Measurements from ENCODE around the gene HYAL3. TPM values are rescaled to one million over a fixed set of nuclear protein-coding genes. Genes with fewer than 3 reads are reported as not detected.

Gene HYAL3
- total and polyA plus RNA-seq, 2 experiments from 2014 or later, result 2.4 to 7.1 TPM

DNA sequence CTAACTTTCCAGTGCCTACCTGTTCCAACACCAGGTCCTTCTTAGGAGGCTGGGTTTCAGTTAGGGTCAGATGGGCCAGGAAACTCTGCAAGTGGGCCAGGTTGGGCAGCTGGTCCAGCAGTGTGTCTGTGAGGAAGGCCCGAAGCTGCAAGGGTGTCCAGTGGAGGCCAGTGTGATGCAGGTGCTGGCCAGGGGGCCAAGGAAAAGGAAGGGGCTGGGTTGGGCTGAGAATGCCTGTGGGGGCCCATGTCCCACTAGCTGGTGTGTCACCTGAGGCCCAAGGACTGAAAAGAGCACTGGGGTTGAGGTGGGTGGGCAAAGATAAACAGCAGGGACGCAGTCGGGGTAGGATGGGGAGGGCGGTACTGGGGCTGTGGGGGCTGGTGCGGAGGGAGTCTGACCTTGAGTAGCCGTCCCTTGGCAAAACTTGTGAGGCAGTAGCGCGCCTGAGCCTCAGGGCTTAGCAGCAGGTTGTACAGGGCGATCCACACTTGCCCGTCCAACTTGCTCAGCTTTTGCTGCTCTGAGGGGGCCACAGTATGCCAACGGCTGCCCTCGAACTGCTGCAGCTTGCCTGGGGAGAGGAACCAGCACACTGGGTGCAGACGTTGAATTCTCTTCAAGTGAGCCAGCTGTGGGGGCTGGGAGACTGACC is 42.9 kb upstream of the HYAL3 start:
- Histone ChIP-seq H3F3A (replicated peaks; ENCODE audit: low read depth) (peaks cover 31% of the 10 kb centered on the region; the same call in 1 of the 2 replicates), H3K79me2 (replicated peaks; ENCODE audit: insufficient read depth) (no peaks in the 10 kb centered on the region), H3K4me1 (ENCODE audit: insufficient read depth) (peaks cover 12% of the 10 kb centered on the region), H2AFZ (no peak overlapping the region), H3K4me3 (no peak overlapping the region), H3K4me2 (no peak overlapping the region), H3K36me3 (ENCODE audit: insufficient read depth) (no peaks in the 10 kb centered on the region), H3K27ac (ENCODE audit: low read depth) (no peak overlapping the region), H4K20me1 (replicated peaks; ENCODE audit: insufficient read depth) (no peaks in the 10 kb centered on the region), H3K9me2 (ENCODE audit: insufficient read depth) (no peaks in the 10 kb centered on the region), H3K27me3 (ENCODE audit: insufficient read depth) (peaks cover 78% of the 10 kb centered on the region)
- Mint-ChIP-seq H3K36me3 (ENCODE audit: low read depth) (no peaks in the 10 kb centered on the region; the same call in 2 of the 3 replicates), H3K27ac (no peak overlapping the region), H3K4me1 (peaks cover 23% of the 10 kb centered on the region), H3K4me3 (no peak overlapping the region), H3K9me3 (peaks cover 3% of the 10 kb centered on the region; the same call in 1 of the 3 replicates), H3K27me3 (ENCODE audit: insufficient read depth, low read depth, poor library complexity) (peaks cover 80% of the 10 kb centered on the region)
- DNase-seq (ENCODE audit: low spot score) (no peak), ATAC-seq (no peak)
- TF ChIP-seq, protein P1, sequence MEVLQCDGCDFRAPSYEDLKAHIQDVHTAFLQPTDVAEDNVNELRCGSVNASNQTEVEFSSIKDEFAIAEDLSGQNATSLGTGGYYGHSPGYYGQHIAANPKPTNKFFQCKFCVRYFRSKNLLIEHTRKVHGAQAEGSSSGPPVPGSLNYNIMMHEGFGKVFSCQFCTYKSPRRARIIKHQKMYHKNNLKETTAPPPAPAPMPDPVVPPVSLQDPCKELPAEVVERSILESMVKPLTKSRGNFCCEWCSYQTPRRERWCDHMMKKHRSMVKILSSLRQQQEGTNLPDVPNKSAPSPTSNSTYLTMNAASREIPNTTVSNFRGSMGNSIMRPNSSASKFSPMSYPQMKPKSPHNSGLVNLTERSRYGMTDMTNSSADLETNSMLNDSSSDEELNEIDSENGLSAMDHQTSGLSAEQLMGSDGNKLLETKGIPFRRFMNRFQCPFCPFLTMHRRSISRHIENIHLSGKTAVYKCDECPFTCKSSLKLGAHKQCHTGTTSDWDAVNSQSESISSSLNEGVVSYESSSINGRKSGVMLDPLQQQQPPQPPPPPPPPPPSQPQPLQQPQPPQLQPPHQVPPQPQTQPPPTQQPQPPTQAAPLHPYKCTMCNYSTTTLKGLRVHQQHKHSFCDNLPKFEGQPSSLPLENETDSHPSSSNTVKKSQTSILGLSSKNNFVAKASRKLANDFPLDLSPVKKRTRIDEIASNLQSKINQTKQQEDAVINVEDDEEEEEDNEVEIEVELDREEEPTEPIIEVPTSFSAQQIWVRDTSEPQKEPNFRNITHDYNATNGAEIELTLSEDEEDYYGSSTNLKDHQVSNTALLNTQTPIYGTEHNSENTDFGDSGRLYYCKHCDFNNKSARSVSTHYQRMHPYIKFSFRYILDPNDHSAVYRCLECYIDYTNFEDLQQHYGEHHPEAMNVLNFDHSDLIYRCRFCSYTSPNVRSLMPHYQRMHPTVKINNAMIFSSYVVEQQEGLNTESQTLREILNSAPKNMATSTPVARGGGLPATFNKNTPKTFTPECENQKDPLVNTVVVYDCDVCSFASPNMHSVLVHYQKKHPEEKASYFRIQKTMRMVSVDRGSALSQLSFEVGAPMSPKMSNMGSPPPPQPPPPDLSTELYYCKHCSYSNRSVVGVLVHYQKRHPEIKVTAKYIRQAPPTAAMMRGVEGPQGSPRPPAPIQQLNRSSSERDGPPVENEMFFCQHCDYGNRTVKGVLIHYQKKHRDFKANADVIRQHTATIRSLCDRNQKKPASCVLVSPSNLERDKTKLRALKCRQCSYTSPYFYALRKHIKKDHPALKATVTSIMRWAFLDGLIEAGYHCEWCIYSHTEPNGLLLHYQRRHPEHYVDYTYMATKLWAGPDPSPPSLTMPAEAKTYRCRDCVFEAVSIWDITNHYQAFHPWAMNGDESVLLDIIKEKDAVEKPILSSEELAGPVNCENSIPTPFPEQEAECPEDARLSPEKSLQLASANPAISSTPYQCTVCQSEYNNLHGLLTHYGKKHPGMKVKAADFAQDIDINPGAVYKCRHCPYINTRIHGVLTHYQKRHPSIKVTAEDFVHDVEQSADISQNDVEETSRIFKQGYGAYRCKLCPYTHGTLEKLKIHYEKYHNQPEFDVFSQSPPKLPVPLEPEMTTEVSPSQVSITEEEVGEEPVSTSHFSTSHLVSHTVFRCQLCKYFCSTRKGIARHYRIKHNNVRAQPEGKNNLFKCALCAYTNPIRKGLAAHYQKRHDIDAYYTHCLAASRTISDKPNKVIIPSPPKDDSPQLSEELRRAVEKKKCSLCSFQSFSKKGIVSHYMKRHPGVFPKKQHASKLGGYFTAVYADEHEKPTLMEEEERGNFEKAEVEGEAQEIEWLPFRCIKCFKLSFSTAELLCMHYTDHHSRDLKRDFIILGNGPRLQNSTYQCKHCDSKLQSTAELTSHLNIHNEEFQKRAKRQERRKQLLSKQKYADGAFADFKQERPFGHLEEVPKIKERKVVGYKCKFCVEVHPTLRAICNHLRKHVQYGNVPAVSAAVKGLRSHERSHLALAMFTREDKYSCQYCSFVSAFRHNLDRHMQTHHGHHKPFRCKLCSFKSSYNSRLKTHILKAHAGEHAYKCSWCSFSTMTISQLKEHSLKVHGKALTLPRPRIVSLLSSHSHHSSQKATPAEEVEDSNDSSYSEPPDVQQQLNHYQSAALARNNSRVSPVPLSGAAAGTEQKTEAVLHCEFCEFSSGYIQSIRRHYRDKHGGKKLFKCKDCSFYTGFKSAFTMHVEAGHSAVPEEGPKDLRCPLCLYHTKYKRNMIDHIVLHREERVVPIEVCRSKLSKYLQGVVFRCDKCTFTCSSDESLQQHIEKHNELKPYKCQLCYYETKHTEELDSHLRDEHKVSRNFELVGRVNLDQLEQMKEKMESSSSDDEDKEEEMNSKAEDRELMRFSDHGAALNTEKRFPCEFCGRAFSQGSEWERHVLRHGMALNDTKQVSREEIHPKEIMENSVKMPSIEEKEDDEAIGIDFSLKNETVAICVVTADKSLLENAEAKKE (CRISPR knock-in tag; IDR thresholded peaks at IDR 0.05), result no peak
- TF ChIP-seq, protein P2, sequence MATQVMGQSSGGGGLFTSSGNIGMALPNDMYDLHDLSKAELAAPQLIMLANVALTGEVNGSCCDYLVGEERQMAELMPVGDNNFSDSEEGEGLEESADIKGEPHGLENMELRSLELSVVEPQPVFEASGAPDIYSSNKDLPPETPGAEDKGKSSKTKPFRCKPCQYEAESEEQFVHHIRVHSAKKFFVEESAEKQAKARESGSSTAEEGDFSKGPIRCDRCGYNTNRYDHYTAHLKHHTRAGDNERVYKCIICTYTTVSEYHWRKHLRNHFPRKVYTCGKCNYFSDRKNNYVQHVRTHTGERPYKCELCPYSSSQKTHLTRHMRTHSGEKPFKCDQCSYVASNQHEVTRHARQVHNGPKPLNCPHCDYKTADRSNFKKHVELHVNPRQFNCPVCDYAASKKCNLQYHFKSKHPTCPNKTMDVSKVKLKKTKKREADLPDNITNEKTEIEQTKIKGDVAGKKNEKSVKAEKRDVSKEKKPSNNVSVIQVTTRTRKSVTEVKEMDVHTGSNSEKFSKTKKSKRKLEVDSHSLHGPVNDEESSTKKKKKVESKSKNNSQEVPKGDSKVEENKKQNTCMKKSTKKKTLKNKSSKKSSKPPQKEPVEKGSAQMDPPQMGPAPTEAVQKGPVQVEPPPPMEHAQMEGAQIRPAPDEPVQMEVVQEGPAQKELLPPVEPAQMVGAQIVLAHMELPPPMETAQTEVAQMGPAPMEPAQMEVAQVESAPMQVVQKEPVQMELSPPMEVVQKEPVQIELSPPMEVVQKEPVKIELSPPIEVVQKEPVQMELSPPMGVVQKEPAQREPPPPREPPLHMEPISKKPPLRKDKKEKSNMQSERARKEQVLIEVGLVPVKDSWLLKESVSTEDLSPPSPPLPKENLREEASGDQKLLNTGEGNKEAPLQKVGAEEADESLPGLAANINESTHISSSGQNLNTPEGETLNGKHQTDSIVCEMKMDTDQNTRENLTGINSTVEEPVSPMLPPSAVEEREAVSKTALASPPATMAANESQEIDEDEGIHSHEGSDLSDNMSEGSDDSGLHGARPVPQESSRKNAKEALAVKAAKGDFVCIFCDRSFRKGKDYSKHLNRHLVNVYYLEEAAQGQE (IDR thresholded peaks at IDR 0.05; ENCODE audit: unreplicated experiment), result no peak
- TF ChIP-seq, protein P3, sequence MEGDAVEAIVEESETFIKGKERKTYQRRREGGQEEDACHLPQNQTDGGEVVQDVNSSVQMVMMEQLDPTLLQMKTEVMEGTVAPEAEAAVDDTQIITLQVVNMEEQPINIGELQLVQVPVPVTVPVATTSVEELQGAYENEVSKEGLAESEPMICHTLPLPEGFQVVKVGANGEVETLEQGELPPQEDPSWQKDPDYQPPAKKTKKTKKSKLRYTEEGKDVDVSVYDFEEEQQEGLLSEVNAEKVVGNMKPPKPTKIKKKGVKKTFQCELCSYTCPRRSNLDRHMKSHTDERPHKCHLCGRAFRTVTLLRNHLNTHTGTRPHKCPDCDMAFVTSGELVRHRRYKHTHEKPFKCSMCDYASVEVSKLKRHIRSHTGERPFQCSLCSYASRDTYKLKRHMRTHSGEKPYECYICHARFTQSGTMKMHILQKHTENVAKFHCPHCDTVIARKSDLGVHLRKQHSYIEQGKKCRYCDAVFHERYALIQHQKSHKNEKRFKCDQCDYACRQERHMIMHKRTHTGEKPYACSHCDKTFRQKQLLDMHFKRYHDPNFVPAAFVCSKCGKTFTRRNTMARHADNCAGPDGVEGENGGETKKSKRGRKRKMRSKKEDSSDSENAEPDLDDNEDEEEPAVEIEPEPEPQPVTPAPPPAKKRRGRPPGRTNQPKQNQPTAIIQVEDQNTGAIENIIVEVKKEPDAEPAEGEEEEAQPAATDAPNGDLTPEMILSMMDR (conservative IDR thresholded peaks at IDR 0.05; ENCODE audit: low read depth in 2 of 2), result no peak

Data from GM23338 (cell line).